Measurements from ENCODE around the gene RYR2.
"Not testable (repeated sequence)": the region's sequence is repeated elsewhere in the genome, so short reads cannot be mapped to it uniquely, and the experiment has no call there.

Gene RYR2

DNA sequence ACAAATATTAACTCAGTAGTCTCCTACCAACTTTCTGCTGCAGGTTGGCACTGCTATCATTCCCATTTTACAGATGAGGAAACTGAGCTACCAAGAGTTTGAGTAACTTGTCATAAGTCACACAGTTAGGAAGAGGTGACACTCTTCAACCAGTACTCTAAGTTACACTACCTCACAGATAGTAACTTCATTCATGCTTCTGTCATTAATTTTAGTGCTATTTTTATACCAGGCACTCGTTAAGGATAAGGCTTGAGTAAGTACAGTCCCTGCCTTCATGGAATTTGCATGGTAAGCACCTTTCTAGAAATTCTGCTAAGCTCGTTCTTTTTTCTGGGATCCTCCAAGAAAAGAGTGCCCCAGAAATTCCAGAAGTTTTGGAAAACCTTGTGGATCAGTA lies 770.1 kb downstream of the RYR2 start:
- FAIRE-seq: no peak

DNA sequence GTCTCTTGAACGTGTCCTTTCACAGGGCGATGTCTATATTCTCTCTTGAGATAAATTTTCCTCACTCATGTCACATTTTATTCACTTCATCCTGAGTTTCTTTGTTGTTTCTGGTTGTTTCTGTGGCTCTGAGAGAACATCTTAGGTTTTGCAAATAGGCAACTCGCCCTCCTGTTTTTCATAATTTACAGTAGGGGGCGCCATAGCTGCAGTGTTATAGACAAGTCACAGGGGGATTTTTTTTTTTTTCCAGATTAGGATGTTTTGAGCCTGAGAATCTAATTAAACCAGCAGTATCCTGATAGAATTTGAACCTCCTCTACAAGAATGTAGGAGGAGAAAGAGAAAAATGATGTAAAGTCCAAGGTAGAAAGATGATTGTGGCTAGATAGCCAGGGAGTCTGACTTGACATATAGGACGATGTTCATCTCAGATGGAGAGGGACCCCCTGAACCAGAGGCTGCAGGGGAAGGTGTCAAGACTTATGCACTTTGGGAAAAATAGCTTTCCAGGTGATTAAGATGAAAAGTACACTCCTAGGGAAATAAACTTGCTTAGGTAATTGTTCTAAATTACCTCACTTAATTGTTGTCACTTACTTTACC lies 772.4 kb downstream of the RYR2 start:
- peak; percentile 85 for FAIRE-seq

DNA sequence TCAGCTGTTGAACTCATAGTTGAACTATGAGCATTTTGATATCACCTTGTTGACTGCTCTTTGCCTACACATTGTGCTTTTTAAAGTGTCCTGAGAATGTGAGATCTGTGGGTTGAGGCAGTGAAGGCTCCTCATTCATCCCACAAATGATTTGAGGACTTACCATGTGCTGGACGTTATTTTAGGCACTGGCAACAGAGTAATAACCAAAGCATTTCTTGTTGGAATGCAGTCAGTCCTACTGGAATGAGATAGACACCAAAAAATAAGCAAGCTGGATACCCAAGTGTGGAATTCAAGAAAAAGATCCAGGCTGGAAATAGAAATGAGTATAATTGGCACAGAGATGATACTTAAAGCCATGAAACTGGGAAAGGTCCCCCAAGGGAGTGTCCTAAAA lies 775.3 kb downstream of the RYR2 start:
- no peak for FAIRE-seq

DNA sequence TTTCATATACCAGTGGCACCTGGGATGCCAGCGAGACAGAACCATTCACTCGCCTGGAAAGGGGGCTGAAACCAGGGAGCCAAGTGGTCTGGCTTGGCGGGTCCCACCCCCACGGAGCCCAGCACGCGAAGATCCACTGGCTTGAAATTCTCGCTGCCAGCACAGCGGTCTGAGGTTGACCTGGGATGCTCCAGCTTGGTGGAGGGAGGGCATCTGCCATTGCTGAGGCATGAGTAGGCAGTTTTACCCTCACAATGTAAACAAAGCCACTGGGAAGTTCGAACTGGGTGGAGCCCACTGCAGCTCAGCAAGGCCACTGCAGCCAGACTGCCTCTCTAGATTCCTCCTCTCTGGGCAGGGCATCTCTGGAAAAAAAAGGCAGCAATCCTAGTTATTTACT lies 778.6 kb downstream of the RYR2 start:
- FAIRE-seq: not testable (repeated sequence)

DNA sequence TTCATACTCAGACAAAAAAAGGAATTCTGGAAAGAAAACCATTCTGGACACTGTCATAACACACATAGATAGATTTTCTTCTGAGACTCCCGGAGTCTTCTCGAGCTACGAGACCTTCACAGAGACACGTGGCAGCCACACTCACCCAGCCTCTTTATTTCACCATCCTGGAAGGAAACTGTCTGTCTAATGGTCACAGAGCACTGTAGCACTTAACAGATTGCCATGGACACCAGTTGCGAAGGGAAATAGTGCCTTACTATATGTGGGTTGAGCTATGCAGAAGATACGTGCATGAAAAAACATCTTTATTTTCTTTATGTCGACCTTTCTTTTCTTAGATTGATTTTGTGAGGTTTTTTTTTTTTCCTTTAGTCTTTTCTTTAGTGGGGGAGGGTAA lies 790.9 kb downstream of the RYR2 start:
- FAIRE-seq: no peak

DNA sequence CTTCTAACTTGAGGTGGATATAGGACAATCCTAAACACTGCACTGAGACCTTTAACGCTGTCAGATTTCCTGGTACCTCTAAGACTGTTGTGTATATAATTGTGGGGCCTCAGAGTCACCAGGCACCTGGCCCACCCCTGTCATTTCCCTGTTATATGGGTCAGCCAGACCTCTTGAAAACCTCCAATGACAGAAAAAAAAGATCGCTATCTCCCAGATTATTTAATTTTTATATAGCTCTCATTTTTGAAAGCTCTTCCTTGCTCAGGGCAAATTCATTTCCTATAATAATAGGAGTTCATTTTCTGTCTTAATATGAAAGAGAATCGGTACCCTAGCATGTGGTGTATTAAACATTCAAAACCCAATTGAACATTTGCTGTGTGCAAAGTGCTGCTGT lies 792.1 kb downstream of the RYR2 start:
- no peak for FAIRE-seq

GRCh38 chr1:237834461-237834860 lies 792.5 kb downstream of the RYR2 start:
- no peak for FAIRE-seq

DNA sequence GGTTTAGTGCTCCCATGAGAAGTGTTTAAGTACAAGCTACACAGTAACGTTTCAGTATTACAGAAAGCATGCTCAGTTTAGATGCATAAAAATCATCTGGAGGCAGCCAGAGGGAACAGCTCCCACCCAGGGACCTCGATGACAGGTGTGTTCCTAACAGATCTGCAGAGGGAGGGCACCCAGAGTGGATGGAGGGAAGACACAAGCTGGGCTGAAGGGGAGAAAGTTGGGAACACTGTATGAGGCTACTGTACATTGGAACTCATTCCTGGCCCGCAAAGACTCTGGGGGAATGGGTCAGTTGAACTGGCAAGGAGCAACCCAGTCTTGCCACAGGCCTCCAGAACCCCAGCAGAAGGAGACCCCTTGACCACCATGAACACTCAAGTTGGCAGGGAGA lies 796.3 kb downstream of the RYR2 start:
- FAIRE-seq: no peak

DNA sequence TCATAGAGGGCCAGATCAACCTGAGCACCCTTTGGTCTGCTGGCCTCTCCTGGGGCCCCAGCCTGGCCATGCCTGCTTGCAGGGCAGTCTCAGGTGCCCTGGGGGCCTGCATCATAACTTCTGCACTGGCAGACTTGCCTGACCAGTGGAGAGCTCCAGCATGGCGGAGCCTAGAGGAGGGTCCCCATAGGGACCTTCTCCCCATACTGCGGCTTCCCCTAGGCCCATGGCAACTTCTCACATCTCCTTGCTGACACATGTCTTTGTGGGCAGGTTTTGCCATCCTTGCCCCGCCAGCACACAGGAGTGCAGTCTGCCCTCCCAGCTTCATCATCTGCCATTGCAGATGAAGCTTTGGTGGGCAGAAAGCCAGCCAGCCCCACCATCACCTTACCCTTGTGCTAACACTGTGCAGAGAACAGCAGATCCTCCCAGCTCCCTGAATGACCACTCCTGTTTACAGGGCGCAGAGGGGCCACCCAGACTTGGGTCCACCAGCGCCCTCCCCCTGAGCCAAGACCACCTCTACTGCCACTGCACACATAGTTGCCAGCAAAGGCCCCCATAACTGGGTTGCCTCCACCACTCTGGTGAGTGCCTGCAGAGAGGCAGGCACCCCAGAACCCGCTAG lies 797.0 kb downstream of the RYR2 start:
- FAIRE-seq: no peak

DNA sequence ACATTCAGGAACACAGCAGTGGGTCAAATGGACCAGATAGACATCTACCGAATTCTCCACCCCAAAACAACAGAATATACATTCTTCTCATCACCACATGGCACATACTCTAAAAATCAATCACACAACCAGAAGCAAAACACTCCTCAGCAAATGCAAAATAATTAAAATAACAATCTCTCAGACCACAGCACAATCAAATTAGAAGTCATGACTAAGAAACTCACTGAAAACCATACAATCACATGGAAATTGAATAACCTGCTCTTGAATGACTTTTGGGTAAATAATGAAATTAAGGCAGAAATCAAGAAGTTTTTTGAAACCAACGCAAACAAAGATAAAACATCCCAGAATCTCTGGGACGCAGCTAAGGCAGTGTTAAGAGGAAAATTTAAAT lies 799.5 kb downstream of the RYR2 start:
- no peak for FAIRE-seq

GRCh38 chr1:237843516-237843915 lies 801.5 kb downstream of the RYR2 start:
- FAIRE-seq: not testable (repeated sequence)

DNA sequence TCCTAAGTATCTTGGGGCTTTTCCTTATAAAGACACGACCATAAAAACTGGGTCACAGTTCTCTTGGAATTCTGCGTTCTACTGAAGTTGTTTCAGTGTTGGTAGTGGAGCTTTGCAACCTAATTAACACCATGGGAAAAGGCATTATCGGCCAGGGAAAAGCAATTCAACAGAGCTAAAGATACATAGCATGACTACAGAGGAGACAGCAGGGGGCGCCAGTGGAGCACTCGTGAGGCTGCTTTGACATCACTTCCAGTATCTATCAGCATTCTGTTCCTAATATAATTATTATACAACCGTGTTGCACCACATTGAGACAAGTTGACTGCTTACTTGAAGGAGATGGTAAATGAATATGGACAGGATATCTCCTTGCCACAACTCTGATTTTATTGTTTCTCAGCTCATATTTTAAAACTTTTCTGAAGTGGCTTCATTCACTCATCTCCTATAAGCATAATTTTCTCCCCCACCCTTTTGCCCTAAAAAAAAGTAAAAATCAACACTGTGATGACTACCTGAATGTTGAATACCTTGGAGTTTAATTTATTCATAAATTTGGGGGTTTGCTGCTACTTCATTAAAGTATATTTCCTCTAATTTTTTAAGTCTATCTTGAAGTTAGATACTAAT lies 809.3 kb downstream of the RYR2 start:
- peak; percentile 43 for FAIRE-seq

DNA sequence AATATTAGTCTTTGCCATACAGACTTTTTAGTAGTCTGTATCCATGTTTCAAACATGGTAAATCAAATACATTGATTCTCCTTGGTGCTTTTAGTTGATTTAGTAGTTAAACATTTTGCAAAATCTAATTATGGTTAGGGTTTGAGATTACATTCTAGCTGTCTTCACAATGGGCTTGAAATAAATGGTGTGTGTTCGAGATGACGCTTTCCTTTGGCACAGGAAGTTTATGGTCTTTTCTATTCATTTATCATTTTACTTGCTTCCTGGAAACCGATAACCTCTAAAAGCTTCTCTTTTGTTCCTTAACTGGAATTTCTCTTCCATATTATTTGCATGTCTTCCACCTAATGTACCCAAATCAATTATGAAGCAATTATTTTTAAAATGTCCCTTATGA lies 810.4 kb downstream of the RYR2 start:
- FAIRE-seq: no peak

GRCh38 chr1:237857455-237857854 lies 815.5 kb downstream of the RYR2 start:
- no peak for FAIRE-seq

DNA sequence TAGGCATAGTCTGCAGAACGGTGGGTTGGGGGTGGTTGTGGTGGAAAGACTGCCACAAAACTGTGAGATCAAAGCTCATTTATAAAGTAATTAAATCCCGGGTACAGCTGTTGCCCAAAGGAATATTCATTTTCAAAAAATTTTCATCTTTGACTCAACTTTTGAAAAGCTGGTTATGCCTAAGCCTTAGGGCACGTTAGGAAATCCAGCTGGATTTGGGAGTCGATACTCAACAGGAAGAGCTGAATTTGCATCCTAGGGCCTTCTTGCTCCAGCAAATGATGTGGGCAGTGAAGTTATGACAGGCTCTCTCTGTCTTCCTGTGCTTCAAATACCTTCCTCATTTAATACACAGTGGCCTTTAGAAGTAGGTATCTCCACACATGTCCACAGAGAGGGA lies 817.0 kb downstream of the RYR2 start:
- no peak for FAIRE-seq

- no peak for FAIRE-seq
Measured at GRCh38 chr1:237861944-237862343, 820.0 kb downstream of the RYR2 start.

DNA sequence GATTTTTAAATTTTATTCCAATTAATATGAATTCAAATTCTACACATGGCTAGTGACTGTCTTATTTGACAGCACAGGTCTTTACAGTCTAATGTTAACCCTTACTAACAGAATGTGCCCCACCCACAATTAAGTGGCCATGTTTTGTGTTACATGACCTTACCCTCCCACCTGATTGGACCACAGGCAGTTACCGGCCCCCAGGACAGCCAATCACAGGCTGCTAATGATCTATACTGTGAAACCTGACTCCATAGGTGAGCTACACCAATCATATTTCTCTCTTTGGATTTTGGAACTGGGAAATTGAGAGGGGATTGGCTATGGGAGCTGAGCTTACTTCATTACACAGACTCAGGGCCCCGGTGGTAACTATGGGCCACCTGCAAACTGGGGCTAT lies 821.2 kb downstream of the RYR2 start:
- FAIRE-seq: no peak

DNA sequence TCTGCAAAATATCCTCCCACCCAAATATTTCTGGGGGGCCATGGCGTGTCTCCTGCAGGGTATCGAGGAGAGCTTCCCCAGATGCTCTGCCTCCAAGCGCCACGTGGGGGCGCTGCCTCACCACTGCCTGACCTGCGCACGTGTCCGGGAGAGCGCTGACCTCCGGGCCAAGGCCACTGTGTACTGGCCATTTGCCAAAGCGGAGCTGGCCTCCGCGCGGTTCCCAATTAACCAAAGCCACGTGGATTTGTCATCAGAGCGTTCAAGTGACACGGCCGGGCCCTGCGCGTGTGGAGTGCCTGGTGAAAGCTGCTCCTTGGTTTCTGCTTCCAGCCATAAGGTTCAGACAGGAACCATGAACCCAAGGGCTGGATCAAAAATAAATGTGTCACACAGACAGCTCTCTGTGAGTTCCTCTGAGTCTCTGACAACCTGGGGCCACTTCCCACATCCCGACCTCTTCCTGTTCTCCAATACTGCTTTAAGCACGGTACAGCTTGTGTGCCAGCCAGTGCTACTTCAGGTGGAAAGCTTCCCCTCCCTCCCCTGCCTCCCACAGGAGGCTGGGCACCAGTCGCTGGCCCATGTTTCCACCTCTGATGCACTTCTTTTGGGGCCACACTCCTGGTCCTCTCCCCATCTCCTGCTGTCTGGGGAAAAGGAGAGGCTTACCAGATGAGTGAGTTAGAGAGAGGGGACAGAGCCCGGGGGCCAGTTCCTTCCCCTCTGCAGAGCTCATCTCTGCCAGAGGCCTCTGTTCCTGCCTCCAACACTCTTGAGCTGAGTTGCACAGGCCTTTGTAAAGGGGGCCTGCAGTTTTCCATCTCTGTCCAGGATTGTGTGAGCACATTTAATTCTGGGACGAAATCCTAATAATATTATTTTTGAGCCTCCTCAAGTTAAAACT lies 822.6 kb downstream of the RYR2 start:
- no peak for FAIRE-seq

- no peak for FAIRE-seq
Measured at GRCh38 chr1:237867380-237867888, 825.5 kb downstream of the RYR2 start.

DNA sequence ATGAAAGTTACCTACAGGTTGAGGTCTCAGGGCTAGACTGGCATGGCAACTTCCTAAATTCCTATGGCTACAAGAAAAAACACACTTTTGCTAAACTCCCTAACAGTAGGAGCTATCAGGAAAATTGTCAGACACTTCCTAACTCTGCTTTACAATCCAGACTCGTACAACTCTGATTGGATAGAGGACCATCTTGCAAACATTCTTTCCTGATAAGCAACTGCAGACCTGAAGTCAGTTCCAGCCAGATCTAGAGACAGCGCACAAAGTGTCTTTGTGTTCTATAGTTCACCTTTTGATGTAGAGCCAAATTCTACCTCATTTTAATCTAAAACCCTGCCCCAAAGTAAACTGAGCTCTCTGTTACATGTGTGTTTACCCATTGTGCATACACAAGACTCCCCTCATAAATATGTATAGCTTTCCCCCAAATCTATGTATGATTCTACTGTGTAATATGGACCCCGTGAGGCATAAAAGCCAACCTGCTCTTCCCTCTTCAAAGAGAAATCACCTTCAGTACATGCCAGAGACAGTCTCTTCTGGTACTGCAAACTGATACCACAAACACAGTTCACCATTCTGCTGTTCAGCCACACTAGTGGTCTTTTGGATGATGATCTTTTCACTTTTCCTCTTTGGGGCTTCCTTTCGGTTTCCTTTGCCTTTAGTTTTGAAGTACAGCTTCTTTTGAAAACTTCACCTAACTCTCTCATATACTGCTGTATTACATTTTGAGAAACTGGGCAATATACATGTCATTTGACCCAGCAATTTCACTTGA lies 827.0 kb downstream of the RYR2 start:
- FAIRE-seq: no peak

DNA sequence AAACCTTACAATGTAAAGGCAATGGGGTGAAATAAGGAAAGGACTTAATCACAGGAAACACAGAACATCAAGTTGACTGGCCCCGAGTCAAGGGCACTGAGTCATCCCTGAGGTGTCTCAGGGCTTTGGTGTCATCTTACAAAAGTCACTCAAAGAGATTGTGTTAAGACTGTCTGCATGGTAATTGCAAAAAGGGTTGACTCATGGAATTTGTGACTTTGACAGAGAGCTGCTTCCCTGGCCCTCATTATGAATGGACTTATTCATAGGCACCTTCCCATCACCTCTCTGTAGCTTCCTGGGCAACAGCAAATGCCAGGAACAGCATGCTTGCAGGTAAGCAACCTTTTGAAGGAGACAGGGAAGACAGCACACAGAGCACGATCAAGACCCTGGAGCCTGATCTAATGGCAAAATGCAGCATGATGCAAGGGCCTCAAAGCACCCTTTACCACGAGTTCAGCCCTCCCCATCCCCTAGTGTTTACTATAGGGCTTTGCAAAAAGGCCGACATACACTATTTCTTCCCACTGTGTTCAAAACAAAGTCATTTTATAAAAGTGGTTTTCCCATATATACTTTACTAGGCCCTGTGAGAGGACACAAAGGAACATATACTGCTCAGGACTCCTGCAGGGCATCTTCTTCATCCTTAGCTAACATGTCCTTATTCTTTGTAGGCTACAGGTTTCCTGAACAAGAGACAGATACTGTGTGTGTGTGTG lies 831.7 kb downstream of the RYR2 start:
- FAIRE-seq: no peak

DNA sequence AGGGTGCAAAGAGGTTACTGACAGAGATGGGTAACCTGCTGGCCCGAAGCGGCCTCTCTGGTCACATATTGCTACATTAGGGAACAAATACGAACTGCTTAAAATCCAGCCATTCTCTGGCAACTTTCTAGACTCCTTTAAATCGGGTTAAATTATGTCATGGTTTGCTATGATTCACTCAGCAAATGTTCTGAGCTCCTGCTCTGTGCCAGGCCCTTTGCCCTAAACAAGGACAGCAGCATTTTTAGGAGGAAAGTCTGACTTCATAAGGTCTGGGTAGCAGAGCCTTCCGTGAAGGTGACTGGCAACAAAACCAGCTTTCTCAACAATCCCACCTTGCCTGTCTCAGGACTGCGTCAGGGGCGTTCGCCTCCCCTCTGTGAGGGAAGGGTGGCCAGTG lies 833.3 kb downstream of the RYR2 start:
- no peak for FAIRE-seq

Measured in A204.1 (cell line).